ENCODE results near the gene NKTR. TPM values are rescaled to one million over a fixed set of nuclear protein-coding genes. Genes with fewer than 3 reads are reported as not detected.
"Not testable (repeated sequence)": the region's sequence is repeated elsewhere in the genome, so short reads cannot be mapped to it uniquely, and the experiment has no call there.

The NKTR gene
- 96.0 and 98.9 TPM in 2 replicates for total RNA-seq

- intact Hi-C loops (cut with micrococcal nuclease) = loop anchor here (1.0 to 10.0 kb wide), 13 partner anchors 10 to 1737 kb away; partner anchors contain the start of genes ANO10, CCDC13, HIGD1A and POMGNT2
These were observed at the start of gene NKTR for GRCh38 chr3:42600111-42600957. TSS of gene NKTR (plus strand) at chr3:42600686. CDS start at chr3:42601007, 321 bp downstream.

DNA sequence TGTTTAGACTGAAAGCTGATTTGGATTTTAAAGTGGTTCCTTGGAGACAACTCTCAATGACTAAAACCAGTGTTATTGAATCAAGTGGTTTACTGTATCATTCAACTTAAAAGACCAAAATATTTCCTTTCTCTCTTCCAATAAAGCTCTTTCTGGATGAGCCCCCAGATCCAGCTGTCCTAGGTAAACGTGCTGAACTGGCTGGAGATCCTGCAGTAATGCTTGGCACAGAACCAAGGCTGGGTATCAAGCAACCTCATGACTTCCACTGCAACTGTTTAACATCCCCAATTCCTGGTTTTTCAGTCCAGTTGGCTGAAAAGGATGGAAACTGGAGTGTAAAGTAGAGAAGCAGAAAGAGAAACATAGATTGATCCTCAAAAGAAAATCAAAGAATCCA is 47.7 kb upstream of the NKTR start:
- intact Hi-C loops (cut with micrococcal nuclease) = loop anchor here (10.0 kb wide), 2 partner anchors 192 to 332 kb away; no protein-coding TSS in a partner anchor

DNA sequence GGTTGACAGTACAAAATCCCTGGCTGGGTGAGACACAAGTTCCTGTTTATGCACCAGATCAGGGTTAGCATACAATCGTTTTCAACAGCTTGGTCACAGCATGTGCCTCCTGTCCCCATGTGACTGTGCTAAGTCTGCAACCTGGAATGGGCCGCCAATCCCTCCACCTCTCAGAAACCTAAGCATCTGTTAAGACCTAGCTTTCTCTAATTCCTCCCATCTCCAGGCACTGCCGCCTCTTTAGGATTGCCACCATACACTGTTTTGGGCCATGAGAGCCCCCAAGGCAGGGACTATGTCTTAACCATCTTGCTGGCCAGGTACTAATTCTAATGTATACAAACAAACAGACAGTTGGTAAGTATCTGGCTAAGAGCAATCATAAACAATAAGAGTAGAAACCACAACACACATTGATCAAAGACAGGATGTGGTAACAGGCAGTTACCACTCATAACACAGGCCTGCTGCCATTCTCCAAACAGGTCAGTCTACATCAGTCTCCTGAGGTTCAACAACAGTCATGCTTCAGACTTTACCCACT is 44.3 kb upstream of the NKTR start:
- intact Hi-C loops (cut with micrococcal nuclease) = loop anchor here (1.0 to 10.0 kb wide), 12 partner anchors 9 to 594 kb away; partner anchors contain the start of genes HIGD1A, NKTR, SS18L2 and ULK4

- intact Hi-C loops (cut with micrococcal nuclease) = loop anchor here (1.0 to 10.0 kb wide), 12 partner anchors 10 to 595 kb away; partner anchors contain the start of genes HIGD1A, NKTR, SS18L2 and ULK4
These were observed 43.7 kb upstream of the NKTR start for GRCh38 chr3:42556817-42557216.

DNA sequence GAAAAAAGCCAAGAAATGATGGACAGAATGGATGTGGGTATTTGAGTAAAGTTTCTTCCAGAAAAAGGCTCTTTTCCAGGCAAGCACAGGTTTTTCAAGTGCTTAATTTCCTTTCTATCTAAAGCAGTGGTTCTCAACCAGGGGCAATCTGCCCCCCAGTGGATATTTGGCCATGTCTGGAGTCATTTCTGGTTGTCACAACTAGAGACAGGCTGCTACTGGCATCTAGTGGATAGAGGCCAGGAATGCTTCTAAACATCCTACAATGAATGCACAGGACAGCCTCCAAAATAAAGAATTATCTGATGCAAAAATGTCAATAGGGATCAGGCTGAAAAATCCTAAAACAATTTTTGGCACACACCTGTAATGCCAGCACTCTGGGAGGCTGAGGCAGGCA is 42.6 kb upstream of the NKTR start:
- intact Hi-C loops (cut with micrococcal nuclease) = loop anchor here (2.0 to 10.0 kb wide), 6 partner anchors 39 to 596 kb away; partner anchors contain the start of gene ULK4

GRCh38 chr3:42562047-42562907 is 38.2 kb upstream of the NKTR start:
- intact Hi-C loops (cut with micrococcal nuclease) = no loop called here

GRCh38 chr3:42569593-42570142 is 30.8 kb upstream of the NKTR start:
- intact Hi-C loops (cut with micrococcal nuclease) = no loop called here

DNA sequence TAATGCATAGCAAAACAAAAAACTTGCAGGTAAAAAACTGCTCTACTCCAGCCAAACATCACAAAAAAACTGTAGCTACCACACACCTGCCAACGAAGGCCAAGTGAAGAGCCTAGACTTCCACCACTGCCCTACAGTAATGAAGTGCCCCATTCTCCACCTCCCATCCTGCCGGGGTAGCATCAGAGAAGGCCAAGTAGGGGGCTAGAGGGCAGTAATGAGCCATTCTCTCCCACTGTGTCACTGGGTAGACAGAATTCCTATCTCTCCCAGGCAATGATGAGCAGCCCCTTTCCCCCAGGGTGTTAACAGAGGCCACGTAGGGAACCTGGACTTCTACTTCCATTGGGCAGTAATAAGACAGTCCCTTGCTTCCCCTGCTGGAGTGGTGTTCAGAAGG is 28.2 kb upstream of the NKTR start:
- intact Hi-C loops (cut with micrococcal nuclease) = no loop called here

GRCh38 chr3:42575137-42575741 is 25.2 kb upstream of the NKTR start:
- intact Hi-C loops (cut with micrococcal nuclease) = no loop called here

GRCh38 chr3:42578054-42578453 is 22.4 kb upstream of the NKTR start:
- intact Hi-C loops (cut with micrococcal nuclease) = no loop called here

DNA sequence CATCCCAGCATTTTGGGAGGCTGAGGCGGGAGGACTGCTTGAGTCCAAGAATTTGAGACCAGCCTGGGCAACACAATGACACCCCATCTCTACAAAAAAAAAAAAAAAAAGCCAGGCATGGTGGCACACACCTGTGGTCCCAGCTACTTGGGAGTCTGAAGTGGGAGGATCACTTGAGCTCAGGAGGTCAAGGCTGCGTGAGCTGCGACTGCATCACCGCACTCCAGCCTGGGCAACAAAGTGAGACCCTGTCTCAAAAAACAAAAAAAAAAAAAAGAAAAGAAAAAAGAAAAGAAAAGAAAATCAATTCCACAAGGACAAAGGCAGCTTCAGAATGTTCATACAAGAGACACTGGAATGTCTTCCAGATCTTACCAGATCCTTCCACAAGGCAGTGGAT is 21.1 kb upstream of the NKTR start:
- intact Hi-C loops (cut with micrococcal nuclease) = not testable (repeated sequence)

DNA sequence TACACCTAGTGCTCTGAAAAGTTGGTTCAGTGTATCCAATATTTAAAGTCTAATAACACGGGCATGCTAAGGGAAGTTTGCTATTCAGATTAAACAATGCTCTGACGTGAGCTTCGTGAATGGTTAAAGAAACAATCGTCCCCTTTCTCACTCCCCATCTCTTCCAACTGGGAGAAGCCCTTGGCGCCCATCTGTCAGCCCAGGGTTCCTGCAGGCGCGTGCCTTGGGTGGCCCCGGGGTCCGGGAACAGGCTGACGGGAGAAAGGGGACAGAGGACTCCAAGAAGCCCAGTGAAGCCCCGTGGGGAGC is 19.1 kb upstream of the NKTR start:
- intact Hi-C loops (cut with micrococcal nuclease) = loop anchor here (1.0 to 5.0 kb wide), 3 partner anchors 79 to 619 kb away; partner anchors contain the start of genes ULK4 and VIPR1

GRCh38 chr3:42581709-42582473 is 18.6 kb upstream of the NKTR start, which contains the start of gene SEC22C:
TSS of gene SEC22C (minus strand) at chr3:42581967. CDS start at chr3:42569046, 12,921 bp downstream.
- intact Hi-C loops (cut with micrococcal nuclease) = loop anchor here (1.0 to 5.0 kb wide), 10 partner anchors 8 to 620 kb away; partner anchors contain the start of genes CCDC13, HIGD1A, NKTR and SS18L2

- intact Hi-C loops (cut with micrococcal nuclease) = loop anchor here (1.0 to 5.0 kb wide), 9 partner anchors 8 to 620 kb away; partner anchors contain the start of genes CCDC13, HIGD1A, NKTR and SS18L2
These were observed 17.9 kb upstream of the NKTR start for GRCh38 chr3:42582474-42583070.

DNA sequence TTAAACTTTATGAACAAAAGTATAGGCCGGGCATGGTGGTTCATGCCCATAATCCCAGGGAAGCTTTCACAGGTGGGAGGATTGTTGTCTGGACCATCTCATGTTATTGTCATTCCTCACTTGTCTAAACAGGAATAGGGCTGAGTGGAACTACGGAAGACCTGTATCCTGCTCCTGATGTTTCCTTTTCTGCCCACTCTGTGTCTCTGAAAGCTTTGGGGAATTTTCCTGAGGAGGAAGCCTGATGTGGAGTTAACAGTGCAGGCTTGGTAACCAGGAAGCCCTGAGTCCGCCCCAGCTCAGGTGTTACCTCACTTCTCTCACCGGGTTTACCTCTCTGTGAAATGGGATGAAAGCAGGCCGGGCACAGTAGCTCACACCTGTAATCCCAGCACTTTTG is 11.9 kb upstream of the NKTR start:
- intact Hi-C loops (cut with micrococcal nuclease) = no loop called here

GRCh38 chr3:42589382-42590109 is 10.9 kb upstream of the NKTR start:
- intact Hi-C loops (cut with micrococcal nuclease) = loop anchor here (1.0 to 5.0 kb wide), 6 partner anchors 7 to 1103 kb away; partner anchors contain the start of genes ABHD5, NKTR and VIPR1

GRCh38 chr3:42590989-42591756 is 9.3 kb upstream of the NKTR start:
- intact Hi-C loops (cut with micrococcal nuclease) = loop anchor here (1.0 to 5.0 kb wide), 6 partner anchors 9 to 1101 kb away; partner anchors contain the start of genes ABHD5, NKTR and VIPR1
